T-helper 2 cell treated with Interferon-gamma antibody and Interleukin-4, amounts not matched to agents 100 ng/mL and 5 ng/mL, for 36 hours (primary cell): Measurements from ENCODE around the gene TPRKB. TPM values are rescaled to one million over a fixed set of nuclear protein-coding genes. Genes with fewer than 3 reads are reported as not detected.
"Not testable (repeated sequence)": the region's sequence is repeated elsewhere in the genome, so short reads cannot be mapped to it uniquely, and the experiment has no call there.

Experiments used
- intact Hi-C: fragments of 100-400 bp; cut with micrococcal nuclease; formaldehyde crosslinking; loops from one replicate; pipeline ENCODE4 v1.15.1; 2023
- total RNA-seq: library from RNA; stranded (reverse); gene quantifications from 2 replicates; pipeline ENCODE4 v1.2.3, GENCODE V29; 2022

TPRKB gene
- 42.1 and 44.4 TPM in 2 replicates for total RNA-seq

DNA sequence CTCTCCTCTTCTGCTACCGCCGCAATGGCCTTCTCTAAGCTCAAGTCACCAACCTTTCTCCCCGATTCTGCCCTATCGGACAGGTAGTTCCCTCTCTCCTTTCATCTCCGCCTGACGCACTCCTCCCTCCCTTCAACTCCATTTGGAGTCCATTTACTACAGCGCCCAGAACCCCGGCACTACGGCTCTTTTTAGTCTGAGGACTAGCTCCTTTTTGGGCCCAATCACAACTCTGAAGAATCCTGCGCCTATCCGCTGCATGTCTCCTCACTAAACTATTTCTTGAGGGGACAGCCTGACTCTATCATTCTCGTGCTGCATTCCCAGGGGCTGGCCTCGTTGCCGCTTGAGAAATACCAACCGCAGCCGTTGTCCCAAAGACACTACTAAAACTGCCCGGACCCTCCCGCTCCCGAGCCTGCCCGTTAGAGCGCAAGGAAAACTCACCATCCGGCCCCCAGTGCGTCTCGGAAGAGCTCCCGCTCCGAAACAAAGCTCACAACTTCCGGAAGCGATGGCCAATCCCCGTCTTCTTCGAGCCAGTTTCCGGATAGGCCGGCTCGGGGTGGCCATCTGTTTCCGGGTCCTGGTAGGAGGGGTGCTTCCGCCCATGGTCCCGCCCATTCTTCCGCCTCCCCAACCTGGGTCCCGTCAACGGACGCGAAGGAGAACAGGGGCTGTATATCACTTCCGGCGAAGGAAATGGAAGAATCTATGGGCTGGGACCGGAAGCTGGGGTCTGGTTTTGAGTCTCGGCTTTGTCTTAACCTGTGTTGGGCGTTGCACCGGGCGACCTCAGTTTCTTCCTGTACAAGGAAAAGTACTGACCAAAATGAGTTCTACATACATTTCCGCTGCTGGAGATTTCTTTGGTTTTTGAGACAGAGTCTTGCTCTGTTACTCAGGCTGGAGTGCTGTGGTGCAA, at the start of gene TPRKB:
Gene TPRKB, minus strand, starts transcription at position 491 of the 925 bp plus-strand sequence. CDS start 2,776 bp downstream, outside the sequence.
- intact Hi-C loops: loop anchor here (1.0 to 5.0 kb wide), 9 partner anchors 43 to 792 kb away; partner anchors contain the start of genes ALMS1, AUP1, CCT7 and DGUOK

GRCh38 chr2:73783883-73784282, 46.7 kb upstream of the TPRKB start, which contains the start of gene C2orf78:
TSS of gene C2orf78 (plus strand) at chr2:73784183. CDS start at chr2:73784310, 127 bp downstream.
- intact Hi-C loops: not testable (repeated sequence)

GRCh38 chr2:73783402-73783801, 46.3 kb upstream of the TPRKB start:
- intact Hi-C loops: not testable (repeated sequence)

DNA sequence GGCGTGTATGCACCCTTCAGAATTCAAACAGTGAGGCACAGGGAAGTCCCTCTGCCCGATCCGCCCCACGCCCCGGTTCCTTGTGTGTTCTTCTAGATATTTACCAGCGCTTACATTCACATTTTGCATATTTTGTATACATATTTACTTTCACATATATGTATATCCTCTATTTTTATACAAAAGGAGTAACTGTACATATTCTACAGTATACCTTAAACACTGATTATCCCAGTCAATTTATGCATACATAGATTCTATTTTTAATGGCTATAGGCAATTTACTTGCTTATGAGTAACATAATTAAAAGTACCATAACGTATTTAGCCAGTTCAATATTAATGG, 43.1 kb upstream of the TPRKB start:
- intact Hi-C loops: loop anchor here (1.0 kb wide), 2 partner anchors 43 to 48 kb away; partner anchors contain the start of genes STAMBP and TPRKB

DNA sequence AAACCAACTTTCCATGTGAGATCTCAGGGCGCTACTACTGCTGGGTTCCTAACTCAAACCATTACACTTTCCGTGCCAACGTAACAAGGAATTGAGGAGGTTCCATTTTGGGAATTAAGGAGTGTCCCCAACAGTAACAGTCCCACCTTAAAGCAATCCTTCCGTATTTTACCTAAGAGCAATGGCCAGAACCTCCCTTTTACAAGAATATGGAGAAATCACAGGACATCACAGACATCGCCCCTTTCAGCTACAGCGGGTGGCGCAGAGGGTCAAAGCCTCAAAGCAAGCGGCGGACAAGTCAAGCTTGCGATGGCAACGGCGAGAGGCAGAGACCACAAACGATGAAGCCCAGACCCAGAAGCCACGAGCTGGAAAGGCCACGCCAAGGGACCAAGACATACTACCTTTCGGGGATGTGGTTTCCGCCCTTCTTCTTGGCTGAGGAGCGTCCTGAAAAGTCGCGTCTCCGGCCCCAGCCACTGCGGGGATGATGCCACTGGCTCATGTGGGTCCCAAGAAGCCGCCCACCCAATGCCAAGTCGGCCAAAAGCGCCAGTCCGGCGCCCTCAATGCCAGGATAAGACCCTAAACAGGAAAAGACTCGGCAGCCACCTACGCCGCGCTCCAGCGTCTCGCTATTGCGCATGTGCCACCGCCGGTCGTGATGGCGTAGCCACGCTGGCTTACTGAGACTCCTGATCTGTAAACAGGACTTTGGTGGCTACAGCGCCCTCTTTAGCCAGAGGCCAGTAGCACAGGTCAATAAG, 42.5 kb upstream of the TPRKB start, which contains the start of gene DUSP11:
Gene DUSP11, minus strand, starts transcription at position 637 of the 770 bp plus-strand sequence. Its CDS starts 129 bp downstream, at position 508.
- intact Hi-C loops: loop anchor here (1.0 kb wide), 2 partner anchors 42 to 49 kb away; partner anchors contain the start of genes STAMBP and TPRKB

- intact Hi-C loops: not testable (repeated sequence)
These were observed 41.8 kb upstream of the TPRKB start for GRCh38 chr2:73778867-73779466.

- intact Hi-C loops: no loop called here
These were observed 39.8 kb upstream of the TPRKB start for GRCh38 chr2:73776869-73777519.

- intact Hi-C loops: no loop called here
These were observed 39.2 kb upstream of the TPRKB start for GRCh38 chr2:73776381-73776780.

DNA sequence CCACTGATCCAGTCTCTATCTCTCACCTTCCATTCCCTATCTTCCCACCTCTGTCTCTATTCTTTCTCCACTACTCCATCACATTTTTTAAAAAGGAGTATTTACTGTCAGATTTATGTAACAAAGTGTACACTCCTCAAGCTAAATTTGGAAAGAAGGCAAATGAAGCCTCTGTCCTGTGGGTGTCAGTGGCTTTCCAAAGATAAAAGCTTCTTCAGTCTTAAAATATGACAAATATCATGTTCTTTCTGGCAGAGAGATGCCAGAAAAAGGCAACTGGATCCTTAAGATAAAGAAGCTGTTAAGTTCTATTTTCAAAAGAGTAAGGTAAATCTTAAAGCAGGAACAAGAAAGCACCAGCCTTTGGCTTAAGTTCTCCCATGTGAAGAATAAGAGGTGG, 35.7 kb upstream of the TPRKB start:
- intact Hi-C loops: no loop called here

- intact Hi-C loops: no loop called here
These were observed 33.6 kb upstream of the TPRKB start for GRCh38 chr2:73770725-73771124.

DNA sequence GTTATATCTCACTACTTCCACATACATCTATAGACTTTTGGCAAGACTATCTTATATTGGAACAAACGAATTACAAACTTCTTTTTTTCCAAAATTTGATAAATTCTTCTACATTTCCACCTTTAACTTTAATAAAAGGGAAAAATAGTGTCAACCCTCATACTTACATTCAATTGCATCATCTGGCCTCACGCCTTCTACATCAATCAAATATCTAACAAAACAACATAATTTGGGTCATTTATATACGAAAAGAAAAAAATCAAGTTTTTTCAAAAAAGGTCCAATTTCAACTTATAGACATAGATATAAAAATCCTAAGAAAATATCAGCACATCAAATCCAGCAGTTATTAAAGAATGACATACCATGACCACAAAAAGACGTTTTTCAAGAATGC, 29.8 kb upstream of the TPRKB start:
- intact Hi-C loops: no loop called here

GRCh38 chr2:73766349-73766748, 29.2 kb upstream of the TPRKB start:
- intact Hi-C loops: no loop called here

DNA sequence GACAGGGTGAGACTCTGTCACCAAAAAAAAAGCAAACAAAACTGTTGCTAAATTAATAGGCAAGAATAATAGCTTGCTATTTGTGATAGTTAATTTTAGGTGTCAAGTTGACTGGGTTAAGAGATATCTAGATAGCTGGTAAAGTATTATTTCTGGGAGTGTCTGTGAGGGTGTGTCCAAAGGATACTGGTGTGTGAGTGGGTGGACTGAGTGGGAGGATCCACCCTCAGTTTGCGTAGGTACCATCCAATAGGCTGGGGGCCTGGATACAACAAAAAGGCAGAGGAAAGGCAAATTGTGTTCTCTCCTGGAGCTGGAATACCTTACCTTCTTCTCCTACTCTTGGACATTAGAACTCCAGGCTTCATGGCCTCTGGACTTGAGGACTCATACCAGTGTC, 27.8 kb upstream of the TPRKB start:
- intact Hi-C loops: no loop called here

DNA sequence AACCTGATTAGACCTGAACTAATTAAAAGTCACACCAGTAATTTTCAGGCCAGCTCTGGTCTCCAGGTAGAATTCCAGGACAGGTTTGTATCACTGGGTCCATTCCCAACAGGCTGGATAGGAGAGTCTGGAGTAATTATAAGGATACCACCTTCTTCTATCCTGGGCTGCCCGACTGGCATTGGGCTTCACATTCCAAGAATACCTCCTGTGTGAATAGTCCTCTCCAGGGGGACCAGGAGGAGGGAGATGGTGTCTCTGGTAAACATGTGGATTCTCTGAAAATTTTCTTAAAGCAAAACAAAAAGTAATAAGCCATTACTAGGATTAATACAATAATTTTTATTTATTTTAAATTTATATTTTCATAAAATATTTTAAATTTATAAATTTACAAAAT, 25.4 kb upstream of the TPRKB start:
- intact Hi-C loops: no loop called here

- intact Hi-C loops: no loop called here
These were observed 22.8 kb upstream of the TPRKB start for GRCh38 chr2:73759904-73760303.

DNA sequence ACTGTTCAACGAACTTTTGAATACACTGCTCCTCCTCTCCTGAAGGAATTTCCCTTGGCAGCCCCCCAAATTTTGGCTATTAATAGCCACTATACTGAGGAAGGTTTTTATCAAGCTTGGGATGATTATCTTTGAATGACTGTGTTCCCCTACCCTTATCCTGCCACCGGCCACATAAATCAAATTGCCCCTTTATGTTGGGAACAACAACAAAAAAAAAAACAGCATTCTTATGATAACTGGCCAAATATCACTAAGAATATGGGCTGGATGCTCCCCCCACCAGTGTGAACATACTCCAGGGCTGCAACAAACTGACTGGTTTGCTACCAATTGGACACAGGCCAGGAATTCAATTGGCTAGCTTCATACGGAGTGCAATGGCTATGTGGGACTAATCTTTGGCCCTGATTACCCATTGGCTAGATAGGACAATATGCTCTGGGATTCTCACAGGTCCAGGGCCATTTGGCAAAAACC, 22.2 kb upstream of the TPRKB start:
- intact Hi-C loops: no loop called here

DNA sequence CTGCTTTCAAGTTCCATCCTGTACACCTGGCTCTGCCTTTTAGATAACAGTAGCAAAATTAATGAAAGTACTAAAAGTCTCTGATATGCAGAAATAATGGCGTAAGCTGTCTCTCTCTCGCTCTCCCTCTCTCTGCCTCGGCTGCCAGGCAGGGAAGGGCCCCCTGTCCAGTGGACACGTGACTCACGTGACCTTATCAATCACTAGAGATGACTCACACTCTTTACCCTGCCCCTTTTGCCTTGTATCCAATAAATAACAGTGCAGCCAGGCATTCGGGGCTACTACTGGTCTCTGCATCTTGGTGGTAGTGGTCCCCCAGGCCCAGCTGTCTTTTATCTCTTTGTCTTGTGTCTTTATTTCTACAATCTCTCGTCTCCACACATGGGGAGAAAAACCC, 17.2 kb upstream of the TPRKB start:
- intact Hi-C loops: not testable (repeated sequence)

- intact Hi-C loops: no loop called here
These were observed 12.2 kb upstream of the TPRKB start for GRCh38 chr2:73749314-73749713.

- intact Hi-C loops: no loop called here
These were observed 9.7 kb upstream of the TPRKB start for GRCh38 chr2:73746877-73747208.

DNA sequence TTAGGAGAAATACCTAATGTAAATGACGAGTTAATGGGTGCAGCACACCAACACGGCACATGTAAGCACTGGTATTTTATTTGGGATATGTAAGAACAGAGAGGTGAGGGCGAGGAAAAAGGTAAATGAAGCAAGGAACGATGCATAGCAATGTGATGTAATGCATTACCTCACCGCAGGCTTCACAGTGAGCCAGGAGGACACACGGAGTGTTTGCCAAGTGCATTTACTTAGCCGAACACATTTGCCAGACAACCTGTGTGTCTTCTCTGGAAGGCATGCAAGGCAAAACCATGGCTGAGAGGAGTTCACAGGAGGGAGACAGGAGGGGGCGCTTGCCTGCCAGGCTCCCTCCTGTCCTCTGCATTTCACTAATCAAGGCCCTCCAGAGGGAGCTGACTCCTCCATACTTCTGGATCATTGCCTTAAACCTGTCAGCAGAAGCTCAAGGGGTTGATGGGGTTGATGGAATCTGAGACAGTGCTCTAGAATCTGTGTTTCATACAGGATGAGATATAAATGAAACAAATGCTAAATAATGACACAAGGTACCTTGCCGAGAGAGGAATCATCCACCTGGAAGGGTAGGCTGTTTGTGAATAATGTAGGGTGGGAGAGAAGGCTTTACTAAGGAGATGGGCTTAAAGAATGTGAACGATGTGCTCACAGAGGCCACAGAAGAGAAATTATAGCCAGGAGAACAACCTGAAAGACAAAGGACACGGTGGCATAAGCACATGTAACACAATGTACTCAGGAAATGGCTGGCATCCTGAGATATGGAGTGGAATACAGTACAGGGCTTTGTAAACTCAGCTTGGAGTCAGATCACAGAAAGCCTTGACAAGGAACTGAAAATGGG, 9.1 kb upstream of the TPRKB start:
- intact Hi-C loops: no loop called here
